ENCODE measurements around the gene RNF126. TPM values are rescaled to one million over a fixed set of nuclear protein-coding genes. Genes with fewer than 3 reads are reported as not detected.

Gene RNF126
- total and polyA plus RNA-seq, 2 experiments from 2014 or later: 95.7 to 112 TPM

GRCh38 chr19:638906-639252 is 24.1 kb downstream of the RNF126 start (continued):
- no peak for TF ChIP-seq CTCF (conservative IDR thresholded peaks at IDR 0.05; ENCODE audit: low read depth in 2 of 2)
- no peak for TF ChIP-seq STAT1 (IDR thresholded peaks at IDR 0.05; ENCODE audit: unreplicated experiment)
- no peak for TF ChIP-seq ZNF462 (CRISPR knock-in tag; IDR thresholded peaks at IDR 0.05)
- TF ChIP-seq ZNF331 (CRISPR knock-in tag; IDR thresholded peaks at IDR 0.05; ENCODE audit: low read depth): no peak
- TF ChIP-seq EZH2phosphoT487 (IDR thresholded peaks at IDR 0.05; ENCODE audit: unreplicated experiment): no peak
- no peak for TF ChIP-seq EZH2 (IDR thresholded peaks at IDR 0.05; ENCODE audit: low read depth, unreplicated experiment)

DNA sequence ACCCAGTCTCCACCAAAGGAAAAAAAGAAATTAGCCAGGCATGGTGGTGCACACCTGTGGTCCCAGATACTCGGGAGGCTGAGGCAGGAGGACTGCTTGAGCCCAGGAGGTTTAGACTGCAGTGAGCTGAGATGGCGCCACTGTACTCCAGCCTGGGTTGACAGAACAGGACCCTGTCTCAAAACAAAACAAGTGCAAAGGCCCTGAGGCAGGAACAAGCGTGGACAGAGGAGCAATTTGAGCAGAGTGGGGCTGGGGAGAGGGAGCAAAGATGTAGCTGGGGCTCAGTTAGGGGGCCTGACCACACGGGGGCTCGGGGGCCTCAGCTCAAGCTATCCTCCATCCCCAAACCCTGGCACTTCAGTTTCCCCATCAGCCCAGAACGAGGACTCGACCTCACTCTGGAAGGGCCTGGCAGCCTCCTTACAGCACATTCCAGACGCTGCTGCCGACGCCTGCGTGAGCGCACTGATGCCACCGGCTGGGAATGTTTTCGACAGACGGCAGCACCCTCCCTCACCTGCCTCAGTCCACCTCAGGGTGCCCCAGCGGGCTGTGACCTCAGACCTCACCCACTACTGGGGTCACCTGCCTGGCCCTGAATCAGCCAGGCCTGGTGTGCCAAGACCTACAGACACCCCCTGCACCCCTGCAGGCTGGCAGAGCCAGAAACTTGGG is 27.9 kb downstream of the RNF126 start:
- H3K27me3 Mint-ChIP-seq (ENCODE audit: insufficient read depth, low read depth, poor library complexity): peaks cover 30% of the 10 kb centered on the region
- TF ChIP-seq, protein P1, sequence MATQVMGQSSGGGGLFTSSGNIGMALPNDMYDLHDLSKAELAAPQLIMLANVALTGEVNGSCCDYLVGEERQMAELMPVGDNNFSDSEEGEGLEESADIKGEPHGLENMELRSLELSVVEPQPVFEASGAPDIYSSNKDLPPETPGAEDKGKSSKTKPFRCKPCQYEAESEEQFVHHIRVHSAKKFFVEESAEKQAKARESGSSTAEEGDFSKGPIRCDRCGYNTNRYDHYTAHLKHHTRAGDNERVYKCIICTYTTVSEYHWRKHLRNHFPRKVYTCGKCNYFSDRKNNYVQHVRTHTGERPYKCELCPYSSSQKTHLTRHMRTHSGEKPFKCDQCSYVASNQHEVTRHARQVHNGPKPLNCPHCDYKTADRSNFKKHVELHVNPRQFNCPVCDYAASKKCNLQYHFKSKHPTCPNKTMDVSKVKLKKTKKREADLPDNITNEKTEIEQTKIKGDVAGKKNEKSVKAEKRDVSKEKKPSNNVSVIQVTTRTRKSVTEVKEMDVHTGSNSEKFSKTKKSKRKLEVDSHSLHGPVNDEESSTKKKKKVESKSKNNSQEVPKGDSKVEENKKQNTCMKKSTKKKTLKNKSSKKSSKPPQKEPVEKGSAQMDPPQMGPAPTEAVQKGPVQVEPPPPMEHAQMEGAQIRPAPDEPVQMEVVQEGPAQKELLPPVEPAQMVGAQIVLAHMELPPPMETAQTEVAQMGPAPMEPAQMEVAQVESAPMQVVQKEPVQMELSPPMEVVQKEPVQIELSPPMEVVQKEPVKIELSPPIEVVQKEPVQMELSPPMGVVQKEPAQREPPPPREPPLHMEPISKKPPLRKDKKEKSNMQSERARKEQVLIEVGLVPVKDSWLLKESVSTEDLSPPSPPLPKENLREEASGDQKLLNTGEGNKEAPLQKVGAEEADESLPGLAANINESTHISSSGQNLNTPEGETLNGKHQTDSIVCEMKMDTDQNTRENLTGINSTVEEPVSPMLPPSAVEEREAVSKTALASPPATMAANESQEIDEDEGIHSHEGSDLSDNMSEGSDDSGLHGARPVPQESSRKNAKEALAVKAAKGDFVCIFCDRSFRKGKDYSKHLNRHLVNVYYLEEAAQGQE (IDR thresholded peaks at IDR 0.05; ENCODE audit: unreplicated experiment): no peak
- no peak for TF ChIP-seq POLR2AphosphoS5 (IDR thresholded peaks at IDR 0.05; ENCODE audit: low read depth)

More for the DNA sequence above, 27.9 kb downstream of the RNF126 start:
- DNase-seq (ENCODE audit: low spot score) (no peak), ATAC-seq (no peak)
- H3K4me2 ChIP-seq: no peak overlapping the region
- no peak overlapping the region for H2AFZ ChIP-seq
- no peaks in the 10 kb centered on the region for H3F3A ChIP-seq (replicated peaks; ENCODE audit: low read depth)
- H3K9me3 Mint-ChIP-seq: no peaks in the 10 kb centered on the region; the same call in 2 of the 3 replicates
- peaks cover 18% of the 10 kb centered on the region for H3K36me3 Mint-ChIP-seq (ENCODE audit: low read depth)
- H3K27me3 ChIP-seq (ENCODE audit: insufficient read depth): peaks cover 9% of the 10 kb centered on the region; the same call in 1 of the 2 replicates
- H3K9me2 ChIP-seq (ENCODE audit: insufficient read depth): no peaks in the 10 kb centered on the region
- no peak overlapping the region for H3K4me3 Mint-ChIP-seq
- H3K27ac ChIP-seq (ENCODE audit: low read depth): no peak overlapping the region
- no peak overlapping the region for H3K4me3 ChIP-seq
- H3K36me3 ChIP-seq (ENCODE audit: insufficient read depth): no peaks in the 10 kb centered on the region
- H3K4me1 Mint-ChIP-seq: peaks cover 9% of the 10 kb centered on the region; the same call in 2 of the 3 replicates
- no peak overlapping the region for H3K27ac Mint-ChIP-seq
- no peaks in the 10 kb centered on the region; the same call in 1 of the 2 replicates for H4K20me1 ChIP-seq (replicated peaks; ENCODE audit: insufficient read depth)
- peaks cover 19% of the 10 kb centered on the region for H3K79me2 ChIP-seq (replicated peaks; ENCODE audit: insufficient read depth)
- H3K4me1 ChIP-seq (ENCODE audit: insufficient read depth): peaks cover 3% of the 10 kb centered on the region; the same call in 1 of the 2 replicates
